NCI-H1694 (cell line): ENCODE results near the gene PSMG3.
"Not testable (repeated sequence)": the region's sequence is repeated elsewhere in the genome, so short reads cannot be mapped to it uniquely, and the experiment has no call there.

ENCODE experiments used
- DNase-seq: peaks from one replicate; lab custom pipeline; 2025; lab: John Stamatoyannopoulos, UW

Gene PSMG3

GRCh38 chr7:1596181-1597043 is 26.6 kb upstream of the PSMG3 start:
- no peak for DNase-seq

GRCh38 chr7:1595636-1596035 is 25.8 kb upstream of the PSMG3 start:
- DNase-seq: no peak

- DNase-seq: no peak
Measured at GRCh38 chr7:1595027-1595426, 25.2 kb upstream of the PSMG3 start.

GRCh38 chr7:1593904-1594421 is 24.1 kb upstream of the PSMG3 start:
- no peak for DNase-seq

- DNase-seq: no peak
Measured at GRCh38 chr7:1593091-1593866, 23.4 kb upstream of the PSMG3 start.

- DNase-seq: no peak
Measured at GRCh38 chr7:1592299-1592871, 22.6 kb upstream of the PSMG3 start.

- DNase-seq: no peak
Measured at GRCh38 chr7:1591876-1592275, 22.0 kb upstream of the PSMG3 start.

- no peak for DNase-seq
Measured at GRCh38 chr7:1591396-1591795, 21.6 kb upstream of the PSMG3 start.

GRCh38 chr7:1590887-1591286 is 21.1 kb upstream of the PSMG3 start:
- DNase-seq: no peak

GRCh38 chr7:1590476-1590875 is 20.6 kb upstream of the PSMG3 start:
- DNase-seq: no peak

- no peak for DNase-seq
Measured at GRCh38 chr7:1588978-1589377, 19.1 kb upstream of the PSMG3 start.

- no peak for DNase-seq
Measured at GRCh38 chr7:1587738-1588137, 17.9 kb upstream of the PSMG3 start.

- no peak for DNase-seq
Measured at GRCh38 chr7:1586827-1587705, 17.2 kb upstream of the PSMG3 start.

GRCh38 chr7:1586126-1586826 is 16.4 kb upstream of the PSMG3 start:
- DNase-seq: no peak

GRCh38 chr7:1585142-1585981 is 15.5 kb upstream of the PSMG3 start:
- no peak for DNase-seq

GRCh38 chr7:1584700-1585099 is 14.9 kb upstream of the PSMG3 start:
- DNase-seq: no peak

- DNase-seq: not testable (repeated sequence)
Measured at GRCh38 chr7:1583241-1583930, 13.6 kb upstream of the PSMG3 start.

GRCh38 chr7:1580422-1581030 is 10.7 kb upstream of the PSMG3 start:
- DNase-seq: no peak
